ENCODE measurements around the gene OCIAD1.
"Not testable (repeated sequence)": the region's sequence is repeated elsewhere in the genome, so short reads cannot be mapped to it uniquely, and the experiment has no call there.

Gene OCIAD1

GRCh38 chr4:48821431-48821830 lies 9.5 kb upstream of the OCIAD1 start:
- DNase-seq = not testable (repeated sequence)

GRCh38 chr4:48827622-48828021 lies 3.3 kb upstream of the OCIAD1 start:
- DNase-seq = no peak

DNA sequence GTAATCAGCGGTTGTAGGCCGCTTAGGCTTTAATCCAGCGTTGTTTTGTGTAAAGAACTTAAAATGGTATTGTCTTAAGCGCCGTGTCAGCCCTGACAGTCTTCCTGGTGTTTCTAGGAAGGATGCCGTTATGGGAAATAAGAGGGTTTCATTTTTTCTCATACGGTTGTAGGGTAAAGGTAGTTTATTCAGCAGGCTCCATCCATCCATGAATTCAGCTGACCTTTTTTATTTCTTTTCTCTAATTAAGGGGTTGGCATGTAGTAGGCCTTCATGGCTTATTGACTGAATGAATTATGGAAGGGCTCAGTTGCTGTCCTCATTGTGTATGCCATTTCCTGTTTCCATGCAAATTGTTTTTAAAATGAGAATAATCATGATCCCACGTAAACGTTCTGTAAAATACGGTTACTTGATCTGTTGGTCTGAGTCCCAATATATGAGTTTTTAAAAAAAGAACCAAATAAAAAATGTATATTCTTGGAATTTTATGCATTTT lies 693 bp downstream of the OCIAD1 start:
- no peak for DNase-seq

GRCh38 chr4:48832571-48832970 lies 1.7 kb downstream of the OCIAD1 start:
- no peak for DNase-seq

DNA sequence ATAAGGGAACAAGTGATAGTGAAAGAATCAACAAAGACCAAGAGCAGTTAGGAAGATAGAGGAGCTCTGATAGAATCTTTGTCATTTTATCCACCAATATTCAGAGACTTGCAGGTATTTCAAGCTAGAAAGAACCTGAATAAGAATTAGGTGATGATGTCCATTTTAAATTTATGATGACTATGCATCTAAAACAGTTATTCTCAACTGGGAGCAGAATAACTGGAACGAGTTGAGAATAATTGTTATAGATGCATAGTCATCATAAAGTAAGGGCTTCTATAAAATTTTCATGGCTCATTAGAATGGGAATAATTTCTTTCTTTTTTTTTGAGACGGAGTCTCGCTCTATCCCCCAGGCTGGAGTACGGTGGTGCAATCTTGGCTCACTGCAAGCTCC lies 5.8 kb downstream of the OCIAD1 start:
- no peak for DNase-seq

DNA sequence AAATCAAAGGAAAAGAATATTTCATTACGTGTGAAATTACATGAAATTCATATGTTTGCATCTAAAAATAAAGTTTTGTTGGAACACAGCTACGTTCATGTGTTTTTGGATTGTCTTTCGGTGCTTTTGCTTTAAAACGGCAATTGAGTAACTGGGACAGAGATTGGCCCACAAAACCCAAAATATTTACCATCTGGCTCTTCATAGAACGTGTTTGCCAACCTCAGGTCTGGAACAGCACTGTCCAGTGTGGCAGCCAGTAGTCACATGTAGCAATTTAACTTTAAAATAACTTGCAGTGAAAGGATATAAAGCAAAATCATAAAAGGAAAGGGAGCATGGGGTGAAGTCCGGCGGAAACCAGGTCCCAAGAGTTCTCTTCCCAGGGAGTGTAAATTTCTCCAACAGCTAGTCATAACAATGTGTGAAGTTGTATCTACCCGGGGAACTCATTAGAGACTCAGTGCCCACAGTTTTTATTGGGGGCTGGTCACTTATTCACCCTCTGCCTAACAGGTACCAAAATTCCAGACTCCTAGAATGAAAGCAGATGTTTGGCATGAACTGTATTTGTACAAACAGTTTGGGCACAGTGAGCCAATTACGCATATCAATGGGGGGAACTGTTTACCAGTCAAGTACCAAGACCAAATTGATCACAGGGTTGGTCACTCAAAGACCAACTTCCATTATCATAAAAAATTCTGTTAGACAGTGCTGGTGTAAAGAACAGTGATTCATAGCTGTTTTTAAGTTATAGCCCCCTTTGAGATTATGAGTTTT lies 10.3 kb downstream of the OCIAD1 start:
- DNase-seq = no peak

DNA sequence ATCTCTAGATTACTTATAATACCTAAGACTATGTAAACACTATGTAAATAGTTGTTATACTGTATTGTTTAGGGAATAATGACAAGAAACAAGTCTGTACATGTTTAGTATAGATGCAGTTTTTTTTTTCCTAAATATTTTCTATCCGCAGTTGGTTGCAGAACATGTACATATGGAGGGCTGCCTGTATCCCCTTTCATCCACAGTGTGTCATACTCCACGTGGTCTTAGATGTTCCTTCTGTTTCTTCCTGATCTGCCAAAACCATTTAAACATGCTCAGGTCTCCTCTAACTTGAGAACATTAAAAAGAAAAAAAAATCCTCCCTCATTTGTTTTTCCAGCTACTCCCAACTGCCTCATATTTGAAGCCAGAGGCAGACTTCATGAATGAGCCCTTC lies 14.0 kb downstream of the OCIAD1 start:
- DNase-seq = no peak

- DNase-seq = not testable (repeated sequence)
These were observed 17.9 kb downstream of the OCIAD1 start for GRCh38 chr4:48848799-48849198.

DNA sequence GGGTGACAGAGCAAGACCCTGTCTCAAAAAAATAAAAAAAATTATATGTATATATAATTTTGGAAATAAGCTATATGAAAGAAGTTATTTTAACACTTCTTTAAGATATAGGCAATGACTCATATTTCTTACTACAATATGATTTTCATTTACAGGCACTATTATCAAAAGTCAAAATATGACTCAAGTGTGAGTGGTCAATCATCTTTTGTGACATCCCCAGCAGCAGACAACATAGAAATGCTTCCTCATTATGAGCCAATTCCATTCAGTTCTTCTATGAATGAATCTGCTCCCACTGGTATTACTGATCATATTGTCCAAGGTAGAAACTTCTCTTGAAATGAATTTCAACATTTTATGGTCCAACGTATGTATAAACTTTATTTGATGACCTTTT lies 20.8 kb downstream of the OCIAD1 start:
- DNase-seq = no peak

DNA sequence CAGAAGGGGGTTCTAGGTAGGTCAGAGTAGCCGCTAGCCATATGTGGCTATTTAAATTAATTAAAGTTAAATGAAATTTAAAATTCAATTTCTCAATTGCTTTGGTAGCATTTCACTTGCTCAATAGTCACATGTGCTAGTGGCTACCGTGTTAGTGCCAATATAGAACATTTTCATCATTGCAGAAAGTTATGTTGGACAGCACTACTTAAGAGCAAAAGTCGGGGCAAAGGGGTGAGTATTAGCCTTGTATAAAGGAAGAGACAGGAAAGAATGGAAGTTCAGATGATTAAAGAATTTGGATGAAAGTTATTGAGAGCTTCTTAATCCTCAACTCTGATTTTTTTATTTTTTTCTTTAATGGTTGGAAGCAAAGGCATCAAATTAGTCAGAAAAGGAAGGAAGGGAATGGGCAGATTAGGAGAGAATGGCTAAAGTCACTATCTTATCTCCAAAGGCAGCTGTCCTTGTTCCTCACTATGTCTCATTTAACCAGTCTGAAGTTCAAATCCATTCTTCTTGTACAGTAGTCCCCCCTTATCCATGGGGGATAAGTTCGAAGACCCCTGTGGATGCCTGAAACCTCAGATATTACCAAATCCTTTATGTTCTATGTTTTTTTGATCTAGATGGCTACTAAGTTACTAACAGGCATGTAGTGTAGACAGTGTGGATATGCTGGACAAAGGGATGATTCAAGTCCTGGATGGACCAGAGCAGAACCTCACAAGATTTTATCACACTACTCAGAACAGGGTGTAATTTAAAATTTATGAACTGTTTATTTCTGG lies 22.9 kb downstream of the OCIAD1 start:
- DNase-seq = no peak

- no peak for DNase-seq
These were observed 23.5 kb downstream of the OCIAD1 start for GRCh38 chr4:48854395-48854683.

GRCh38 chr4:48854982-48855381 lies 24.1 kb downstream of the OCIAD1 start:
- DNase-seq = no peak

DNA sequence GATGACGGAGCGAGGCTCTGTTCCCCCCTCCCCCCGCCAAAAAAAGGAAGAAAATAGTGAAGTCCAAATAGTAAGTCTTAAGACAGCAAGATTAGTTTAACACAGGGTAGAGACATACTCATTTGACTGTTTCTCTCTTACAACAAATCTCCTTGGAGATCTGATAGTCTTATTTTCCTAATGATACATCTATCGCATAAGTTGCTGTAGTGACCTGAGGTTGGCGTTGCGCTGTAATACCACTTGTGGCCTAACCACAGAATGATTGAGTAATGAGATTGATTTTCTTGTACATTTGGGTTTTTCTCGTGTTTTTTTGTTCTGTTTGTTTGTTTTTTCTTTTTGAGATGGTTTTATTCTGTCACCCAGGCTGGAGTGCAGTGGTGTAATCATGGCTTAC lies 27.2 kb downstream of the OCIAD1 start:
- no peak for DNase-seq

DNA sequence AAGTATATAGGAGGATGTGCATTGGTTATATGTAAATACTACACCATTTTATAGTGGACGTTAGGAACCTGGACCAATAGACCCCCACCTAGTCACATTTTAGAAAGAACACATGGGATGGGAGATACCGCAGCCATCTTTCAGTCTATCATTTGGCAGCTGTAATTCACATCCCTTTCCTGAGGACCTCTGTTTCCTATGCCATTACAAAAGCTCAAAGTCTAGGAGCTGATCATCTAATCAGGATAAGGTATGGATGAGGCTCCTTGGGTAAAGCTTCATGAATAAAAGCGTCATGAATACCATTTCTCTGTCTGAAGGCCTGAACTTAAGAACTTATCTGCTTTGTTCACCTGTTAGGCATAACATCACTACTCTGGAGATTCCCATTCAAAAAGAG lies 31.1 kb downstream of the OCIAD1 start:
- no peak for DNase-seq

GRCh38 chr4:48862661-48863060 lies 31.8 kb downstream of the OCIAD1 start:
- DNase-seq = no peak

DNA sequence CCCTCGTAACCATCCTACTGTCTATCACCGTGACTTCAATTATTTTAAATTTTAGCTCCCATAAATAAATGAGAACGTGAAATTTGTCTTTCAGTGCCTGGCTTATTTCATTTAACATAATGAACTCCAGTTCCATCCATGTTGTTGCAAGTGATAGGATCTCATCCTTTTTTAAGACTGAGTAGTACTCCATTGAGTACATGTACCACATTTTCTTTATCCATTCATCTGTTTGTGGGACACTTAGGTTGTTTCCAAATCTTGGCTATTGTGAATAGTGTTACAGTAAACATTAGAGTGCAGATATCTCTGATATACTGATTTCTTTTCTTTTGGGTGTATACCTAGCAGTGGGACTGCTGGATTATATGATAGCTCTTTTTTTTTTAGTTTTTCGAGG lies 32.8 kb downstream of the OCIAD1 start:
- no peak for DNase-seq

- DNase-seq = not testable (repeated sequence)
These were observed 33.8 kb downstream of the OCIAD1 start for GRCh38 chr4:48864696-48865095.

DNA sequence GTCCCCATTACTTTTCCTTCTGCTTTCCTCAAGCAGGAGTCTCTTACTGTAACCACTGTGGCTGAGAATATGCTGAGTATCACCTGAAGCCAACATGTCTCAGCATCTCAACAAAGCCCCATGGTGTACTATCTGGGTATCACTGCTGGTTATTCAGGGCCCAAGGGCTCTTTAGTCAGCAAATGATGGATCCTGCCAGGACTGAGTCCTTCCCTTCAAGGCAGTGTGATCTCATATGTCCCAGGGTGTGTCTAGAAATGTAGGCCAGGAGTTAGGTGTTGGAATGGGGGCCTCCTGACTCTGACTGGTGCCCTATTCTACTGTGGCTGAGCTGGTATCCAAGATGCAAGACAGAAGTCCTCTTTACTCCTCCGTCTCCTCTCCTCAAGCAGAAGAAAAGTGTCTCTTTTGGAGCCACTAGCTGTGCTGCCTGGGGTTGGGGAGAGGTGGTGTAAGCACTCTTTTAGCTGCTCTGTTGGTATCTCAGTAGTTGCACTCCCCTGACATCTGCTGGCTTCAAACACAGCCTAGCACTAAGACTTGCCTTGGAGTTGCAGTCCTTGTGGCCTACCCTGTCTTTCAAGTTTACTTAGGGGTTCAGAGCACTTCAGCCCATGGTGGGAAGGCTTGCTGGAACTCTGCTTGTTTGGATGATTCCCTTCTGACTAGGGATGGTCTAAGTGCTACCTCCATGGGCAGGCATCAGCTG lies 47.1 kb downstream of the OCIAD1 start:
- no peak for DNase-seq

- DNase-seq = no peak
These were observed 48.9 kb downstream of the OCIAD1 start for GRCh38 chr4:48879561-48880442.

DNA sequence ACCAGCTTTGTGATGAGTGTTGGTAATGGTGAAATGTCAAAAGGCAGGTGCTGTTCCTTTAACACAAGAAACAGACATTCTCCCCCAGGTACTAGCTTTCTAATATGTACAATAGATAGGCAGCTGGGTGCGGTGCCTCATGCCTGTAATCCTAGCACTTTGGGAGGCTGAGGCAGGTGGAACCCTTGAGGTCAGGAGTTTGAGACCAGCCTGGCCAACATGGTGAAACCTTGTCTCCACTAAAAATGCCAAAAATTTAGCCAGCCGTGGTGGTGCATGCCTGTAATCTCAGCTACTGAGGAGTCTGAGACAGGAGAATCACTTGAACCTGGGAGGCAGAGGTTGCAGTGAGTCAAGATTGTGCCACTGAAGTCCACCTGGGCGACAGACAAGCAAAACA lies 50.8 kb downstream of the OCIAD1 start:
- DNase-seq = not testable (repeated sequence)

GRCh38 chr4:48889750-48890149 lies 58.9 kb downstream of the OCIAD1 start:
- not testable (repeated sequence) for DNase-seq

- no peak for DNase-seq
These were observed 60.2 kb downstream of the OCIAD1 start for GRCh38 chr4:48891028-48891619.

All from T-helper 1 cell (primary cell).